ENCODE results near the gene COX5A.
"Not testable (repeated sequence)": the region's sequence is repeated elsewhere in the genome, so short reads cannot be mapped to it uniquely, and the experiment has no call there.

The COX5A gene

GRCh38 chr15:74896316-74896715 is 41.6 kb downstream of the COX5A start:
- no peak for DNase-seq

DNA sequence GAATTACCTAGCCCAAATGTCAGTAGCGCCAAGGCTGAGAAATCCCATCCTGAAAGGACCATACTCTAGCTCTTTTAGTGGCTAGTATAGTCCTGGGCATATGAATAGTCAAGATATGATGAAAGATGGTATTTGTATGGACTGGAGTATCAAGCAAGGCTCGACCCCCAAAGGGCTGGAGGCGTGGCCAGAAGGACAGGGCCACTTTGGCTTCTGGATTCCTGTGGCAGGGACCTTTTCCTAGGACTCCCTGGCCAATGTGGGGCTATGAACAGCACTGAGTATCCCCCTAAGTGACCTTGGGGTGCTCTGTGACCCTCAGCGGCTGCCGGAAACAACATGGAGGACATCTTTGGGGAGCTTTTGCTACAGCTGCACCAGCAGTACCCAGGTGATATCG is 42.0 kb downstream of the COX5A start:
- DNase-seq, result no peak

GRCh38 chr15:74894383-74894782 is 43.5 kb downstream of the COX5A start:
- not testable (repeated sequence) for DNase-seq

- DNase-seq, result no peak
Measured at GRCh38 chr15:74893627-74894026, 44.2 kb downstream of the COX5A start.

DNA sequence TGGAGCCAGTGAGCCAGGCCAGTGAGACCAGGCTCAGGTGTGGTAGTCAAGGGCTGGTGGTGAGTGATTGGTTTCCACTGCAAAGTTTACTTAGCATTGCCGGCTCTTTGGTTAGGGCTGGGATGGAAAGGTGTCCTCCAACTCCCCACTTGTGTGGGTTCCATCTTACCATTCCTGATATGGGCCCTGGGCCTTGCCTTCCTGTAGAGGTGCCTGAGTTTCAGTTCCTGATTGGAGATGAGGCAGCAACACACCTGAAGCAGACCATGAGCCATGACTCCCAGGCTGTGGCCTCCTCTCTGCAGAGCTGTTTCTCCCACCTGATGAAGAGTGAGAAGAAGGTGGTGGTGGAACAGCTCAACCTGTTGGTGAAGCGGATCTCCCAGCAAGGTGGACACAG is 44.9 kb downstream of the COX5A start:
- no peak for DNase-seq

GRCh38 chr15:74892313-74892712 is 45.6 kb downstream of the COX5A start:
- DNase-seq, result no peak

GRCh38 chr15:74891469-74891868 is 46.4 kb downstream of the COX5A start:
- DNase-seq, result no peak

DNA sequence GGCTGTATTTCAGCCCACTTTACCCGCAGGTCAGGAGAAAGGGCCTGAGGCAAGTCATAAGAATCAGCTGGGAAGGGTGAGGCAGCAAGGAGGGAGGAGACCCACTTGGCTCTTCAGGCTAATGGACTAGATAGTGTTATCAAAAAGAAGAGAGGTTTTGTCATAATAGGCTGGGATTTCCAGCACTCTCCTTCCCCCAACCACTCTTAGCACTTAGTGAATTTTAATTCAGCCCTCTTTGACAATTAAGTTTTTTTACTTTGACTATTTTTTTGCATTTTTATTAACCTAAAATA is 47.3 kb downstream of the COX5A start:
- no peak for DNase-seq

- peak; percentile 67 for DNase-seq
Measured at GRCh38 chr15:74889883-74890664, 47.8 kb downstream of the COX5A start, which contains the start of gene MPI. Gene MPI (plus strand): TSS chr15:74890042. CDS start chr15:74890074, 32 bp downstream.

DNA sequence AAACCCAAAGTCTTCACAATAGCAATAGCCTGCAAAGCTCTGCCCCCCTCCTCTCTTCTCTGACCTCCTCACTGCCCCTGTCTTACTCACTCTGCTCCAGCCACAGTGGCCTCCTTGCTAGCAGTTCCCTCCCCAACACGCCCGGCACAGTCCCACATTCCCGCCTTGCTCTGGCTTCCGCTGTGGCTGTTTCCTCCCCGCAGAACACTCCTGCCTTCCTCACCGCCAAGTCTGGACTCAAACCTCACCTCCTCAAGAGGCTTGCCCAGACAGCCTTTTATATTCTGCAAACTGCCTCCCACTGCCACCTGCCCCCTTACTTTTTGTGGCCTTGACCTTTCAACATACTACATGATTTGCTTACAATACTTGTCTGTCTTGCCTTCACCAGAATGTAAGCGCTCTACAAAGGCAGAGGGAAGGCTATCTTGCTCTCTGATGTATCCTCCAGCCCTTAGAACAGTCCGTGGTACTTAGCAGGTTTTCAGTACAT is 48.4 kb downstream of the COX5A start:
- DNase-seq, result peak; percentile 8

- no peak for DNase-seq
Measured at GRCh38 chr15:74888716-74889115, 49.2 kb downstream of the COX5A start.

- not testable (repeated sequence) for DNase-seq
Measured at GRCh38 chr15:74887537-74888193, 50.2 kb downstream of the COX5A start.

- no peak for DNase-seq
Measured at GRCh38 chr15:74885461-74885860, 52.4 kb downstream of the COX5A start.

GRCh38 chr15:74884428-74885223 is 53.2 kb downstream of the COX5A start:
- no peak for DNase-seq

GRCh38 chr15:74882528-74882927 is 55.3 kb downstream of the COX5A start:
- no peak for DNase-seq

GRCh38 chr15:74878273-74878672 is 59.6 kb downstream of the COX5A start:
- no peak for DNase-seq

- no peak for DNase-seq
Measured at GRCh38 chr15:74873756-74874424, 64.0 kb downstream of the COX5A start.

- DNase-seq, result peak; percentile 93
Measured at GRCh38 chr15:74873036-74873755, 64.7 kb downstream of the COX5A start, which contains the start of gene SCAMP2. Gene SCAMP2 (minus strand): TSS chr15:74873365. CDS start chr15:74873255, 110 bp downstream.

DNA sequence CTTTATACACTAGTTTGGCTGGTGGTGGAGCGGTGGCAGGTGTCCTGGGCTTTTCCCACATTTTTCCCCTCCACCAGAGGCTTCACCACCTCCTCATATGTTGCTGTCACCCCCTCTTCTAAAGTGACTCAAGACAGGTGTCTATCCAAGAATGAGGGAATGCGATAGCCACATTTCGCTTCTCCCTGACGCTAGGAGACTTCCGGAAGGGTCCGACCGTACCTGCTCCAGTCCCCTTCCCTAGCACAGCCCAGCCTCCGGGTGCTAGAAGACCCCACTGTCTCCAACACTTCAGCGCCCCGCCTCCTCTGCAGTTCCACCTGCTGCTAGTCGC is 65.2 kb downstream of the COX5A start:
- DNase-seq, result no peak

DNA sequence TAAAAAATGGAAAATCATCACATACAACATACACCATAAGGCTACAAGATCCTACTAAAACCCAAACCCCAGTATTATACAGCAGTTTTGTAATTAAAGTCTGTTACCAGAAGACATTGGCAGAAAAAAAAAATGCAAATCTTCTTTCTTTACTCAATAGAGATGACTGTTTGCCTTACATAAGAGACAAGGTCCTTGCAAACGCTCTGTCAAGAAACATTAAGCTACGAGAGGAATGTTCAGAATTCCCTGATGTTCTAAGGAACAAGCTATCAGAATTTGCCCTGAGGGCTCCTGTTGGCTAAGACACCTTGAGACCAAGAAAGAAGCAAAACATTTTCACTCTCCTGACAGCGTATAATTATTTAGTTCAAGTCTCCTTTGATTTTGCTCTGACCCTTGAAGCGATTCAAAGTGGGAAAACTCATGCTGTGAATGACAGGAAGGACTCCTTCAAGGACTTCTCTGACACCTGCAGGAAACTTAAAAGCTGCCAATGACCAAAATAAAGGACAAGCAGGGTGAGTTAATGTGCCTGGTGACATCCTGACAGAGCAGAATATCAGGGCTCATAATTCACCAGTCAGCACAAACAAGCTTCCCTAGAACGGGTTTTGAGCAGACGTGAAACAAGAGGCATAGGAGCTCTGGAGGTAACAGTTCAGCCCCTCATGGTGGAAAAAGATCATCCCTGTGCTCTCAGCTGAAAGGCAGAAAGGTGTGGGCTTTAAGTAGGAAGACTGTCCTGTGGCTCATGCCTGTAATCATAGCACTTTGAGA is 67.2 kb downstream of the COX5A start:
- no peak for DNase-seq
